NCI-H510A treated with DMSO at 0.1 percent for 48 hours (cell line): ENCODE data around the gene MOK.

ENCODE experiments used
- DNase-seq: peaks from one replicate; lab custom pipeline; 2025; lab: John Stamatoyannopoulos, UW

Gene MOK

DNA sequence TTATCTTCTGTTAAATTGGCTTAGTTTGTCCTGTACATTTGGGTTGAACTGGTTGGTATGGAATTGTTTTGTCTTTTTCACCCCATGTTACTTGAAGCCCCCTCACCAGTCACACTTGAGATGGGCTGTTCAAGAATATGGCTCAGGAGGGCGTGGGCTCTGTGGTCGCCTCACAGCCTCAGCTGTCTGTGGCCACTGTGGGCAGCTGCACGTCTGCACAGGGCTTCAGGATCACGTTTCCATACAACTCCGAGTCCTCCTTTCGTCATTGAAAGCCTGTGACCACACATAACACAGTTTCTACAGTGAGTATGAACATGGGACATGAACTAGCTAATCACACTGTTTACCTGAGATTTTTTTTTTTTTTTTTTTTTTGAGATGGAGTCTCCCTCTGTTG is 81.3 kb downstream of the MOK start:
- no peak for DNase-seq

- DNase-seq = no peak
These were observed 82.2 kb downstream of the MOK start for GRCh38 chr14:102222751-102223150.

DNA sequence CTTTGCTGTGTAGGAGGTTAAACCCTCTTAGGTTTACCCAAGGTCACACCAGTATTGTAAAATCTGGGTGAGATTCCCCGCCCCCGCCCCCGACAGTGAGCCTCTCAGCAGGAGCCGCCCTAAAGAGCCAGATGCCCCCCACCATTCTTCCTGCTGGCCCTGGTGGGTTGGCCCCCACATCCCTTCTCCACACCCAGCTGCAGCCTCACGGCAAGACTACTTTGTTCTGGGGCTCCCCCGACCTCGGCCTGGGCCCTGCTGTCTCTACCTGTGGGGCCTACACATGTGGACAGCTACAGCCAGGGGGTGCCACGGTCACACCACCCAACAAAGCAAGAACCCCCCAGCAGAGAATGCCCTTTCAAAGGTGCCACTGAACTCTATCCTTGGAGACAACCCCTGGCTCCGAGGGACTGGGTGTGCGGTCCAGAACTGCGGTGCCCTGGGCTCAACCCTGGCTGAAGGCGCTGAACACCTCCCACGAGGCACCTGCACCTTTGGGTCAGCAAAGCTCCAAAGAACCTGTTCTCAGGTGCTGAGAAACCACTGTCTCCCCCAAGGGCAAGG is 82.9 kb downstream of the MOK start:
- no peak for DNase-seq

DNA sequence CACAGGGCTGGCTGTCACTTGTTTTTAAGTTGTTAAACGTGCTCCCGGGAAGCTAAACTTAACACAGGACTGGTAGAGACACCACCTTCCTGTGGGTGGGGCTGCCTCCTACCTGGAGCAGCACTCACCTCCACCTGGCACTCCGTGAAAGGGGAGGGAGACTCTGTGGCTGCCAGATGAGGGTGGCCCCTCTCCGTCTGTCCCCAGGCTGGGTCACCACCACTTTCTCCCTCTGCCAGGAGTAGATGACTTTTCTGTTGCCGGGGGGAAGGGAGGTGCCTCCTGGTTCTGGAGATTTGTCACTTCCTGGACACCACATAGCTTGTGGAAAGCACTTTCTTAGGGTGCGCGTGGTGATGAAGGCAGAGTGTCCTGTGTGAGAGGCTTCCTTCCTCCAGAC is 83.9 kb downstream of the MOK start:
- DNase-seq = no peak

- no peak for DNase-seq
These were observed 84.9 kb downstream of the MOK start for GRCh38 chr14:102220031-102220430.

- no peak for DNase-seq
These were observed 85.6 kb downstream of the MOK start for GRCh38 chr14:102219316-102219715.

DNA sequence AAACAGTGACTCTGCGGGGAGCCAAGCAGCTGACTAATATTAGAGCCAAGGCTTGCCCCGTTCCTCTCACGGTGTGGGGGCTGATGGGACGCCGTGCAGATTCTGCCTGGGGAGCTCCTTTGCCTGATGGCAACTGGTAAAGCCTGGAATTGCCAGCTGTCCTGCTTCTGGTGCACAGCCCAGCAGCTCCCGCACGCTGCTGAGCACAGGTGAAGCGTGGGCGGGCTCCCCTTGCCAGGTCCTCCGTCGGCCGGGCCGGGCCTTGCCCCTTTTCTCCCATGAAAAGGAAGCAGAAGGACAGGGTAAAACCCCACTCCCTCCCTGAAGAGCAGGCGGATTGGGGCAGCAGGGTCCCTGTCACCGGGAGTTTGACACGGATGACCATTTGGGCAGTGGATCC is 86.3 kb downstream of the MOK start:
- no peak for DNase-seq

GRCh38 chr14:102217987-102218421 is 87.0 kb downstream of the MOK start:
- DNase-seq = no peak

DNA sequence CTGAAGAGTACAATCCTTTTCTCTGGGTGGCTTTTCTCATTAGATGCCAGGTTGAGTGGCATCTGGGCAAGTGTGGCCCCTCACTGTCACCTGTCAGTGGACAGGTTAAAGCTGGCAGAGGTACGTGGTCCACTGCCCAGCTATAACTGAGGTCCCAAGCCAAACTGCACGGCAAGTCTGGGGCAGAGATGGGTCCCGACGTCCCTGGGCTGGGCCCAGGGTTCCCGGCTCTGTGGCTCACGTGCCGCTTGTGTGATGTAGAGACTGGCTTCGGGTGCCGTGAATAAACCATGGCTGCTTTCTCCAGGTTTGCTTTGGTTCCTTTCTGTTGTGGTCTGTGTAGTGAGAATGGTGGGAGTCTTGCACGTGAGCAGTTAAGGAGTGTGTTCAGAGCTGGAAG is 87.6 kb downstream of the MOK start:
- DNase-seq = no peak

GRCh38 chr14:102215576-102216250 is 89.3 kb downstream of the MOK start:
- peak; percentile 76 for DNase-seq

- DNase-seq = peak; percentile 47
These were observed 89.9 kb downstream of the MOK start for GRCh38 chr14:102215071-102215470.

GRCh38 chr14:102213984-102214658 is 90.8 kb downstream of the MOK start:
- peak; percentile 7 for DNase-seq

GRCh38 chr14:102213470-102213869 is 91.5 kb downstream of the MOK start:
- DNase-seq = no peak

- DNase-seq = no peak
These were observed 92.1 kb downstream of the MOK start for GRCh38 chr14:102212845-102213244.

GRCh38 chr14:102212356-102212755 is 92.6 kb downstream of the MOK start:
- no peak for DNase-seq

GRCh38 chr14:102211240-102211639 is 93.7 kb downstream of the MOK start:
- no peak for DNase-seq

DNA sequence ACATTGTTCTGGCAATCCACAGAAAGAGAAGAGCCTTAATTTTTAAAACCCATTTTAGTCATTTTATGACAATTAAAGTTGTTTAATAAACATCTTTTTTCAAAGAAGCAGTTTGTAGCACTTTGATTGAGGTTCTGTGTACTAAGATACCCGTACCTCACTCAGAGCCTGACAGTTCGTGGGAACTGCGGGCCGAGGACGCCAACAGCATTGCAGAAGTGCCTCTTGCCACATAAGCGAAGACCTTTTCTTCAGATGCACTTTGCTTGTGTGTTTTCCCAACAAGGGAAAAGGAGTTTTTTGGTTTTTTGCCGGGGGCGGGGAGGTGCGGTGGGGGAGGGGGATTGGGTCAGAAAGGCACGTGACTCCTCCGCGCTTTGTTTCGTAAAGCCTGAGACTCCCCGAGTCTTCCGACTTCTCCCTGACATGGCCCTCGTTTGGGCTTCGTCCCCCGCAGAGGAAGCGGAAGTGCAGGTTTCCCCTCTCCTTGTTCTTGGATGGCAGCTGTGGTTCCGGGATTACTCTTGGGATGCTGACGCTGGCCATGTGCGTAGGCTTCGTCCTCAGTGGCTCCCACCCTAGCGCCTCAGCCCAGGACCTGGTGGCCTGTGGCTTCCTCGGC is 94.4 kb downstream of the MOK start:
- DNase-seq = no peak

GRCh38 chr14:102209224-102209966 is 95.6 kb downstream of the MOK start:
- no peak for DNase-seq

GRCh38 chr14:102208741-102209140 is 96.2 kb downstream of the MOK start:
- DNase-seq = no peak

DNA sequence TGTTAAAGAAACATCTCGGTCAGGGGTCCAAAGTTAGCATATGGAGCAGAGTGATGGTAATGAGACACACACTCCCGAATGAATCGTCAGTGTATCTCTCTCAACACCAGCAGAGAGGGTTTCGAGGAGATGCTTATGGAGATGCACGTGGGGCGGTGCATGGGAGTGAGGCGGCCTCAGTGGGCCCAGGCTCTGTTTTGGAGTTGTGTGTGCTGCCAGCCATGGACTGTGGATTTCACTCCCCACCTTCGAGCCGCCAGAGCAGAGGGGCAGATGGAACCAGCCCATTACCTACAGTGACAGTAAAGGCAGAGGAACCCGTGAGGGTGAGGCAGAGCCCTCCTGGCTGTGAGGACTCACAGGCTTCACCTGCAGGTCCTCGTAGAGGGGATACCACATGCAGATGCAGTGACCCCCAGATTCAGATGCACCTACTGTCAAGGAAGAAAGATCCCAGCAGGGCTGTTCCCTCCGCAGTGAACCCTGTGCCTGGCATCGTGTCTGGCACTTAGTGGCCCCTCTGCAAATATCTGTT is 97.1 kb downstream of the MOK start:
- no peak for DNase-seq

GRCh38 chr14:102206918-102207317 is 98.0 kb downstream of the MOK start:
- no peak for DNase-seq

- DNase-seq = no peak
These were observed 99.4 kb downstream of the MOK start for GRCh38 chr14:102205560-102205959.
